T-helper 17 cell (primary cell): ENCODE results near the gene NUP210L. TPM values are rescaled to one million over a fixed set of nuclear protein-coding genes. Genes with fewer than 3 reads are reported as not detected.
"Not testable (repeated sequence)": the region's sequence is repeated elsewhere in the genome, so short reads cannot be mapped to it uniquely, and the experiment has no call there.

Source experiments
- ATAC-seq: fragments of 150-1000 bp; cut with Tn5 transposase; 2 replicates; pipeline ENCODE4 v1.10.0; 2021; ENCODE audit warnings: mild to moderate bottlenecking, moderate library complexity
- DNase-seq, 3 donors: peaks; one replicate each; pipeline versions ENCODE4 v3.0.0 to v3.0.0-alpha.2; 2020 to 2021
- H3K9me3 ChIP-seq: one replicate; pipeline ENCODE4 v1.7.0; 2013; ENCODE audit warnings: low read length, mild to moderate bottlenecking; ENCODE audit not compliant: control insufficient read depth, poor library complexity, severe bottlenecking
- H3K27ac Mint-ChIP-seq: one replicate; pipeline ENCODE4 v1.8.0; 2022; ENCODE audit warnings: mild to moderate bottlenecking, moderate library complexity, mixed read lengths
- H3K27me3 Mint-ChIP-seq: one replicate; pipeline ENCODE4 v1.8.0; 2022; ENCODE audit warnings: mixed read lengths
- H3K36me3 Mint-ChIP-seq: one replicate; pipeline ENCODE4 v1.8.0; 2022; ENCODE audit warnings: low read depth, mixed read lengths
- H3K4me1 Mint-ChIP-seq: one replicate; pipeline ENCODE4 v1.8.0; 2022; ENCODE audit warnings: mild to moderate bottlenecking, mixed read lengths
- H3K4me3 Mint-ChIP-seq: one replicate; pipeline ENCODE4 v1.8.0; 2022; ENCODE audit warnings: mild to moderate bottlenecking, moderate library complexity, mixed read lengths
- total RNA-seq, 4 donors: library from RNA in 2 of 4; stranded (reverse) in 2 of 4; gene quantifications; one replicate each; pipeline ENCODE4 v1.2.3 and lab custom pipeline; 2022 to 2026

The NUP210L gene
- total RNA-seq, 2 donors from 2014 or later = 0.07 TPM; not detected in 1

- Mint-ChIP-seq H3K27me3 (peaks cover 18% of the 10 kb centered on the region), H3K4me1 (peaks cover 8% of the 10 kb centered on the region), H3K36me3 (peaks cover 2% of the 10 kb centered on the region), H3K27ac (no peak overlapping the region), H3K4me3 (no peak overlapping the region)
- no peak for ATAC-seq
- no peak for DNase-seq
- no peaks in the 10 kb centered on the region for H3K9me3 ChIP-seq
Observed at GRCh38 chr1:154062309-154062708, 92.6 kb downstream of the NUP210L start.

- H3K4me3 Mint-ChIP-seq, H3K27ac Mint-ChIP-seq, ATAC-seq, H3K36me3 Mint-ChIP-seq, H3K9me3 ChIP-seq, DNase-seq, H3K4me1 Mint-ChIP-seq: not testable (repeated sequence)
- H3K27me3 Mint-ChIP-seq = peaks cover 17% of the 10 kb centered on the region
Observed at GRCh38 chr1:154047436-154047835, 107.4 kb downstream of the NUP210L start.

GRCh38 chr1:154033697-154034096, 121.2 kb downstream of the NUP210L start:
- H3K4me3 Mint-ChIP-seq, H3K9me3 ChIP-seq, ATAC-seq, H3K27me3 Mint-ChIP-seq, H3K4me1 Mint-ChIP-seq, H3K27ac Mint-ChIP-seq, DNase-seq, H3K36me3 Mint-ChIP-seq: not testable (repeated sequence)

GRCh38 chr1:154019940-154020339, 134.9 kb downstream of the NUP210L start:
- DNase-seq (no peak), ATAC-seq (no peak)
- Mint-ChIP-seq H3K27ac (no peak overlapping the region), H3K4me3 (no peak overlapping the region), H3K36me3 (no peaks in the 10 kb centered on the region), H3K27me3 (no peaks in the 10 kb centered on the region), H3K4me1 (no peaks in the 10 kb centered on the region)
- H3K9me3 ChIP-seq = no peaks in the 10 kb centered on the region

- Mint-ChIP-seq H3K27ac (no peak overlapping the region), H3K36me3 (no peaks in the 10 kb centered on the region), H3K27me3 (no peaks in the 10 kb centered on the region), H3K4me1 (no peaks in the 10 kb centered on the region), H3K4me3 (no peak overlapping the region)
- no peak for ATAC-seq
- DNase-seq = no peak
- no peaks in the 10 kb centered on the region for H3K9me3 ChIP-seq
Observed at GRCh38 chr1:154019269-154019668, 135.6 kb downstream of the NUP210L start.

GRCh38 chr1:154014154-154014907, 140.5 kb downstream of the NUP210L start:
- H3K4me1 Mint-ChIP-seq = no peaks in the 10 kb centered on the region
- H3K27me3 Mint-ChIP-seq = no peaks in the 10 kb centered on the region
- H3K4me3 Mint-ChIP-seq = no peak overlapping the region
- peaks cover 3% of the 10 kb centered on the region for H3K36me3 Mint-ChIP-seq
- no peak for ATAC-seq
- H3K9me3 ChIP-seq = no peaks in the 10 kb centered on the region
- no peak for DNase-seq
- no peak overlapping the region for H3K27ac Mint-ChIP-seq

- DNase-seq, H3K27me3 Mint-ChIP-seq, ATAC-seq, H3K9me3 ChIP-seq, H3K4me3 Mint-ChIP-seq, H3K36me3 Mint-ChIP-seq, H3K27ac Mint-ChIP-seq, H3K4me1 Mint-ChIP-seq: not testable (repeated sequence)
Observed at GRCh38 chr1:154012543-154012942, 142.3 kb downstream of the NUP210L start.

GRCh38 chr1:154012129-154012528, 142.7 kb downstream of the NUP210L start:
- no peak overlapping the region for H3K27ac Mint-ChIP-seq
- ATAC-seq (no peak), DNase-seq (no peak)
- H3K36me3 Mint-ChIP-seq = peaks cover 3% of the 10 kb centered on the region
- no peaks in the 10 kb centered on the region for H3K27me3 Mint-ChIP-seq
- no peaks in the 10 kb centered on the region for H3K4me1 Mint-ChIP-seq
- H3K9me3 ChIP-seq = no peaks in the 10 kb centered on the region
- H3K4me3 Mint-ChIP-seq = no peak overlapping the region

GRCh38 chr1:154006136-154006535, 148.7 kb downstream of the NUP210L start:
- Mint-ChIP-seq H3K4me3 (no peak overlapping the region), H3K4me1 (no peaks in the 10 kb centered on the region), H3K27ac (no peak overlapping the region), H3K36me3 (peaks cover 3% of the 10 kb centered on the region), H3K27me3 (no peaks in the 10 kb centered on the region)
- DNase-seq (no peak), ATAC-seq (no peak)
- no peaks in the 10 kb centered on the region for H3K9me3 ChIP-seq

GRCh38 chr1:154000420-154000819, 154.5 kb downstream of the NUP210L start:
- H3K36me3 Mint-ChIP-seq = no peaks in the 10 kb centered on the region
- H3K9me3 ChIP-seq = no peaks in the 10 kb centered on the region
- H3K27ac Mint-ChIP-seq = no peak overlapping the region
- ATAC-seq = no peak
- DNase-seq = no peak
- no peak overlapping the region for H3K4me3 Mint-ChIP-seq
- no peaks in the 10 kb centered on the region for H3K4me1 Mint-ChIP-seq
- no peaks in the 10 kb centered on the region for H3K27me3 Mint-ChIP-seq

- H3K27me3 Mint-ChIP-seq, H3K4me3 Mint-ChIP-seq, H3K36me3 Mint-ChIP-seq, H3K4me1 Mint-ChIP-seq, H3K9me3 ChIP-seq, DNase-seq, ATAC-seq: not testable (repeated sequence)
- H3K27ac Mint-ChIP-seq = peak overlapping the region; percentile 68
Observed at GRCh38 chr1:153996882-153997281, 158.0 kb downstream of the NUP210L start.

- H3K9me3 ChIP-seq = no peaks in the 10 kb centered on the region
- DNase-seq = no peak
- Mint-ChIP-seq H3K4me1 (peaks cover 19% of the 10 kb centered on the region), H3K27me3 (no peaks in the 10 kb centered on the region), H3K4me3 (no peak overlapping the region), H3K36me3 (peaks cover 10% of the 10 kb centered on the region), H3K27ac (no peak overlapping the region)
- ATAC-seq = no peak
Observed at GRCh38 chr1:153995640-153996039, 159.2 kb downstream of the NUP210L start.

- no peak for DNase-seq
- Mint-ChIP-seq H3K27ac (peak overlapping the region; percentile 77), H3K4me1 (peaks cover 23% of the 10 kb centered on the region), H3K27me3 (no peaks in the 10 kb centered on the region), H3K36me3 (peaks cover 11% of the 10 kb centered on the region), H3K4me3 (no peak overlapping the region)
- no peak for ATAC-seq
- H3K9me3 ChIP-seq = no peaks in the 10 kb centered on the region
Observed at GRCh38 chr1:153995202-153995601, 159.7 kb downstream of the NUP210L start.

- ATAC-seq (no peak), DNase-seq (no peak)
- H3K27ac Mint-ChIP-seq = peak overlapping the region; percentile 98
- H3K36me3 Mint-ChIP-seq = peaks cover 11% of the 10 kb centered on the region
- H3K4me1 Mint-ChIP-seq = peaks cover 26% of the 10 kb centered on the region
- no peaks in the 10 kb centered on the region for H3K27me3 Mint-ChIP-seq
- H3K4me3 Mint-ChIP-seq = peak overlapping the region; percentile 97
- no peaks in the 10 kb centered on the region for H3K9me3 ChIP-seq
Observed at GRCh38 chr1:153991806-153992205, 163.1 kb downstream of the NUP210L start.
